ENCODE measurements around the gene SCAF1. TPM values are rescaled to one million over a fixed set of nuclear protein-coding genes. Genes with fewer than 3 reads are reported as not detected.

The SCAF1 gene
- total and polyA plus RNA-seq, 2 of the 13 experiments (the other 11 are each of a cell fraction or from before 2014, with no cell fraction given), result 3.3 to 6.1 TPM

DNA sequence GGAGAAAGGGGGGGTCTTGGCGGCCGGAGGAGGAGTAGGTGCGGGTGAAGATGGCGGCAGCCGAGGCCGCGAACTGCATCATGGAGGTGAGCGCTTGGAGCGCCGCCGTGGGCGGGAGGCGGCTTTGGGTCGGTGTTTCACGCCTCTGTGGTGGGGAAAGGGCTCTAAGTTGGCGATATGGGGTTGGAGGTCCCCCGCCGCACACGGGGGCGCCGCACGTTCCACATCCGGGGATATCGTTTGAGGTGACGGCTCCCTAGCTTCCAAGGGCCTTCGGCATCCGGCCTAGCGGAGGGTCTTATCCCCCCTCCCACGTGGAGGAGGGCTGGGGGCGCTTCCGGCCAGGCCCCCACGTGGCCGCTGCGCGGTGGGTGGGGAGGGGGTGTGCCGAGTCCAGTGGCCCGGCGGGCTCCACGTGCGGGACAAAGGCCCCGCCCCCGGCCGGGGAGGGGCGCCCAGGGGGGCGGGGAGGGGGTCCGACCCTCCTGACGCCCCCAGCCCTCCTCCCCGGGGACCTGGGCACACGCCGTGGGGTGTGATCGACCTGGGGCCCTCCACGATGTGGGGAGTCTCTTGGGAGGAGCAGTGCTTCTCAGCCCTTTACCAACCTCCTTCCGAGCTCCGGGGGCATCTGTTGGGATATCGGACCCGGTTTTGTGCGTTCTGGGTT, 35.4 kb downstream of the SCAF1 start, which contains the start of gene PRMT1 (continued):
- TF ChIP-seq ZNF749 (CRISPR knock-in tag; IDR thresholded peaks at IDR 0.05; ENCODE audit: borderline replicate concordance) (no peak), ZNF501 (CRISPR knock-in tag; IDR thresholded peaks at IDR 0.05) (peak; percentile 73), CBX1 (IDR thresholded peaks at IDR 0.05; ENCODE audit: low read depth) (no peak), MAZ (IDR thresholded peaks at IDR 0.05; ENCODE audit: borderline replicate concordance, low read depth, low read length) (0 out of 2 replicates have a peak, but pooled peaks have one; percentile 19), MAZ (CRISPR knock-in tag; IDR thresholded peaks at IDR 0.05; ENCODE audit: low read depth) (peak; percentile 76), PCBP1 (IDR thresholded peaks at IDR 0.05; ENCODE audit: borderline replicate concordance, low read depth, low read length) (no peak), ZFX (CRISPR knock-in tag; IDR thresholded peaks at IDR 0.05; ENCODE audit: low read depth) (peak; percentile 82), ATF7 (IDR thresholded peaks at IDR 0.05) (no peak), ATF7 (CRISPR knock-in tag; IDR thresholded peaks at IDR 0.05) (no peak), ZFY (CRISPR knock-in tag; IDR thresholded peaks at IDR 0.05) (peak; percentile 72), ATAD3A (CRISPR knock-in tag; IDR thresholded peaks at IDR 0.05) (no peak), TCF7L2 (IDR thresholded peaks at IDR 0.05; ENCODE audit: low read depth, low read length) (no peak), MTF1 (CRISPR knock-in tag; IDR thresholded peaks at IDR 0.05) (no peak), CHD2 (IDR thresholded peaks at IDR 0.05; ENCODE audit: low read depth, low read length) (no peak), MED8 (CRISPR knock-in tag; IDR thresholded peaks at IDR 0.05; ENCODE audit: insufficient replicate concordance) (peak; percentile 58), FOXK1 (CRISPR knock-in tag; IDR thresholded peaks at IDR 0.05; ENCODE audit: borderline replicate concordance, low read depth) (peak; percentile 29; the same call in 1 of the 2 replicates), SMARCC2 (IDR thresholded peaks at IDR 0.05) (no peak), NR2F1 (CRISPR knock-in tag; IDR thresholded peaks at IDR 0.05) (no peak; a peak in 1 of 4 replicates), ISL2 (CRISPR knock-in tag; IDR thresholded peaks at IDR 0.05) (peak; percentile 54), ERF (CRISPR knock-in tag; IDR thresholded peaks at IDR 0.05) (peak; percentile 70), BHLHE40 (IDR thresholded peaks at IDR 0.05; ENCODE audit: low read length) (no peak; the same call in none of the 2 replicates), FIP1L1 (IDR thresholded peaks at IDR 0.05; ENCODE audit: borderline replicate concordance, insufficient read depth, low read depth, low read length) (no peak), HNF4A (CRISPR knock-in tag; IDR thresholded peaks at IDR 0.05) (no peak), PTBP1 (IDR thresholded peaks at IDR 0.05; ENCODE audit: low read depth, low read length, poor library complexity, severe bottlenecking) (no peak), FLYWCH1 (CRISPR knock-in tag; IDR thresholded peaks at IDR 0.05) (no peak), ZNF335 (CRISPR knock-in tag; IDR thresholded peaks at IDR 0.05) (no peak), NFE2 (CRISPR knock-in tag; IDR thresholded peaks at IDR 0.05) (no peak), FOXP1 (IDR thresholded peaks at IDR 0.05) (no peak), FOXP1 (CRISPR knock-in tag; IDR thresholded peaks at IDR 0.05) (no peak)
- TF ChIP-seq, protein P1, sequence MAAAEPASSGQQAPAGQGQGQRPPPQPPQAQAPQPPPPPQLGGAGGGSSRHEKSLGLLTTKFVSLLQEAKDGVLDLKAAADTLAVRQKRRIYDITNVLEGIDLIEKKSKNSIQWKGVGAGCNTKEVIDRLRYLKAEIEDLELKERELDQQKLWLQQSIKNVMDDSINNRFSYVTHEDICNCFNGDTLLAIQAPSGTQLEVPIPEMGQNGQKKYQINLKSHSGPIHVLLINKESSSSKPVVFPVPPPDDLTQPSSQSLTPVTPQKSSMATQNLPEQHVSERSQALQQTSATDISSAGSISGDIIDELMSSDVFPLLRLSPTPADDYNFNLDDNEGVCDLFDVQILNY (CRISPR knock-in tag; conservative IDR thresholded peaks at IDR 0.05), result no peak
- TF ChIP-seq, protein P2, sequence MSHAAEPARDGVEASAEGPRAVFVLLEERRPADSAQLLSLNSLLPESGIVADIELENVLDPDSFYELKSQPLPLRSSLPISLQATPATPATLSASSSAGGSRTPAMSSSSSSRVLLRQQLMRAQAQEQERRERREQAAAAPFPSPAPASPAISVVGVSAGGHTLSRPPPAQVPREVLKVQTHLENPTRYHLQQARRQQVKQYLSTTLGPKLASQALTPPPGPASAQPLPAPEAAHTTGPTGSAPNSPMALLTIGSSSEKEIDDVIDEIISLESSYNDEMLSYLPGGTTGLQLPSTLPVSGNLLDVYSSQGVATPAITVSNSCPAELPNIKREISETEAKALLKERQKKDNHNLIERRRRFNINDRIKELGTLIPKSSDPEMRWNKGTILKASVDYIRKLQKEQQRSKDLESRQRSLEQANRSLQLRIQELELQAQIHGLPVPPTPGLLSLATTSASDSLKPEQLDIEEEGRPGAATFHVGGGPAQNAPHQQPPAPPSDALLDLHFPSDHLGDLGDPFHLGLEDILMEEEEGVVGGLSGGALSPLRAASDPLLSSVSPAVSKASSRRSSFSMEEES (CRISPR knock-in tag; IDR thresholded peaks at IDR 0.05), result 0 out of 2 replicates have a peak, but pooled peaks have one; percentile 32
- TF ChIP-seq, protein P3, sequence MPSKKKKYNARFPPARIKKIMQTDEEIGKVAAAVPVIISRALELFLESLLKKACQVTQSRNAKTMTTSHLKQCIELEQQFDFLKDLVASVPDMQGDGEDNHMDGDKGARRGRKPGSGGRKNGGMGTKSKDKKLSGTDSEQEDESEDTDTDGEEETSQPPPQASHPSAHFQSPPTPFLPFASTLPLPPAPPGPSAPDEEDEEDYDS (CRISPR knock-in tag; IDR thresholded peaks at IDR 0.05), result 0 out of 2 replicates have a peak, but pooled peaks have one; percentile 11

All from HepG2 (cell line).